HepG2 (cell line): Measurements from ENCODE around the gene CCDC121. TPM values are rescaled to one million over a fixed set of nuclear protein-coding genes. Genes with fewer than 3 reads are reported as not detected.

Experiments
- CBX2 ChIP-seq, 2 experiments: fragments of 200-600 bp in 1 of 2; sonication (generic); formaldehyde crosslinking in 1 of 2; IDR thresholded peaks; 2 replicates each; pipeline versions ENCODE4 v1.7.0 to v1.8.1; 2018 to 2022; ENCODE audit warnings: low read depth in 2 of 2, low read length in 1 of 2, mild to moderate bottlenecking in 1 of 2, missing genetic modification reagents in 1 of 2
- ETV5 ChIP-seq: IDR thresholded peaks from 2 replicates; pipeline ENCODE4 v1.6.1; 2018; ENCODE audit warnings: missing biosample characterization, missing genetic modification reagents, inconsistent platforms, borderline replicate concordance
- HCFC1 ChIP-seq: fragments of 150-350 bp; IDR thresholded peaks from 2 replicates; pipeline ENCODE4 v1.6.1; 2014; ENCODE audit warnings: low read depth, low read length
- HNF4A ChIP-seq: sonication (generic); formaldehyde crosslinking; IDR thresholded peaks from 2 replicates; pipeline ENCODE4 v1.4.0; 2020; ENCODE audit warnings: missing genetic modification reagents
- HOXA5 ChIP-seq: sonication (generic); formaldehyde crosslinking; IDR thresholded peaks from 2 replicates; pipeline ENCODE4 v1.4.0; 2020; ENCODE audit warnings: missing genetic modification reagents
- NKX3-1 ChIP-seq: sonication (generic); formaldehyde crosslinking; IDR thresholded peaks from 2 replicates; pipeline ENCODE4 v1.5.0; 2020; ENCODE audit warnings: missing genetic modification reagents
- SCMH1 ChIP-seq: sonication (generic); formaldehyde crosslinking; IDR thresholded peaks from 2 replicates; pipeline ENCODE4 v1.9.0; 2021; ENCODE audit warnings: missing genetic modification reagents, mild to moderate bottlenecking, borderline replicate concordance
- SNRNP70 ChIP-seq: fragments of 200-400 bp; formaldehyde crosslinking; IDR thresholded peaks from 2 replicates; pipeline ENCODE4 v1.6.1; 2017; ENCODE audit warnings: mild to moderate bottlenecking, low read depth, low read length, moderate library complexity
- TBL1XR1 ChIP-seq: fragments of 150-350 bp; IDR thresholded peaks from 2 replicates; pipeline ENCODE4 v1.6.1; 2014; ENCODE audit warnings: borderline replicate concordance, low read length; ENCODE audit not compliant: partially characterized antibody
- TCF7 ChIP-seq: sonication (generic); IDR thresholded peaks from 2 replicates; pipeline ENCODE4 v1.6.1; 2016; ENCODE audit warnings: antibody characterized with exemption, low read depth
- TEAD2 ChIP-seq: sonication (generic); formaldehyde crosslinking; IDR thresholded peaks from 2 replicates; pipeline ENCODE4 v1.9.0; 2021; ENCODE audit warnings: missing genetic modification reagents
- ZC3H13 ChIP-seq: sonication (generic); formaldehyde crosslinking; IDR thresholded peaks from 2 replicates; pipeline ENCODE4 v1.8.1; 2023; ENCODE audit warnings: mild to moderate bottlenecking, missing genetic modification reagents, moderate library complexity
- ZMYM2 ChIP-seq: sonication (generic); formaldehyde crosslinking; IDR thresholded peaks from 2 replicates; pipeline ENCODE4 v1.8.0; 2022; ENCODE audit warnings: mild to moderate bottlenecking, missing genetic modification reagents
- ZNF12 ChIP-seq: sonication (generic); formaldehyde crosslinking; IDR thresholded peaks from 2 replicates; pipeline ENCODE4 v1.5.0; 2020; ENCODE audit warnings: missing genetic modification reagents
- ZNF121 ChIP-seq: sonication (generic); formaldehyde crosslinking; IDR thresholded peaks from 2 replicates; pipeline ENCODE4 v1.5.0; 2020; ENCODE audit warnings: mild to moderate bottlenecking, missing genetic modification reagents
- ZNF234 ChIP-seq: sonication (generic); formaldehyde crosslinking; conservative IDR thresholded peaks from 2 replicates; pipeline ENCODE4 v1.5.1; 2020; ENCODE audit warnings: mild to moderate bottlenecking, missing genetic modification reagents
- ZNF264 ChIP-seq: sonication (generic); formaldehyde crosslinking; IDR thresholded peaks from 2 replicates; pipeline ENCODE4 v1.4.0; 2020; ENCODE audit warnings: missing genetic modification reagents
- ZNF441 ChIP-seq: sonication (generic); formaldehyde crosslinking; IDR thresholded peaks from 2 replicates; pipeline ENCODE4 v1.7.0; 2021; ENCODE audit warnings: missing genetic modification reagents, borderline replicate concordance
- ZNF772 ChIP-seq: sonication (generic); formaldehyde crosslinking; IDR thresholded peaks from 2 replicates; pipeline ENCODE4 v1.5.0; 2020; ENCODE audit warnings: mild to moderate bottlenecking, missing genetic modification reagents
- polyA plus RNA-seq, 8 experiments: library from polyadenylated mRNA; depleted of rRNA in 3 of 8; stranded (reverse) in 7 of 8; unstranded in 1 of 8; fragments of >200 nt; fragmentation: Illumina TruSeq in 4 of 8; extraction: Trizol in 4 of 8; gene quantifications; 2 replicates each; pipeline versions ENCODE4 v1.2.1 to v1.2.3, GENCODE V29; 2011 to 2016; ENCODE audit warnings: low read depth in 4 of 8, missing spikeins in 1 of 8, mixed read lengths in 1 of 8; ENCODE audit not compliant: insufficient read depth in 1 of 8
- total RNA-seq, 5 experiments: library from RNA; depleted of rRNA; stranded (reverse); fragments of >200 nt; fragmentation: Illumina TruSeq; extraction: Trizol; gene quantifications; 2 replicates each; pipeline ENCODE4 v1.2.3, GENCODE V29; 2016; ENCODE audit warnings: low read depth in 1 of 5
- TF ChIP-seq, protein P1 (sequence below): sonication (generic); formaldehyde crosslinking; IDR thresholded peaks from 2 replicates; pipeline ENCODE4 v1.9.0; 2021; ENCODE audit warnings: mild to moderate bottlenecking, missing genetic modification reagents
- TF ChIP-seq, protein P2 (sequence below): sonication (generic); formaldehyde crosslinking; IDR thresholded peaks from 2 replicates; pipeline ENCODE4 v1.8.0; 2023; ENCODE audit warnings: mild to moderate bottlenecking, missing genetic modification reagents
- TF ChIP-seq, protein P3 (sequence below): sonication (generic); formaldehyde crosslinking; IDR thresholded peaks from 2 replicates; pipeline ENCODE4 v1.5.0; 2020; ENCODE audit warnings: missing genetic modification reagents

The CCDC121 gene
- total and polyA plus RNA-seq, 2 of the 13 experiments (the other 11 are each of a cell fraction or from before 2014, with no cell fraction given), result 1.9 to 3.0 TPM

DNA sequence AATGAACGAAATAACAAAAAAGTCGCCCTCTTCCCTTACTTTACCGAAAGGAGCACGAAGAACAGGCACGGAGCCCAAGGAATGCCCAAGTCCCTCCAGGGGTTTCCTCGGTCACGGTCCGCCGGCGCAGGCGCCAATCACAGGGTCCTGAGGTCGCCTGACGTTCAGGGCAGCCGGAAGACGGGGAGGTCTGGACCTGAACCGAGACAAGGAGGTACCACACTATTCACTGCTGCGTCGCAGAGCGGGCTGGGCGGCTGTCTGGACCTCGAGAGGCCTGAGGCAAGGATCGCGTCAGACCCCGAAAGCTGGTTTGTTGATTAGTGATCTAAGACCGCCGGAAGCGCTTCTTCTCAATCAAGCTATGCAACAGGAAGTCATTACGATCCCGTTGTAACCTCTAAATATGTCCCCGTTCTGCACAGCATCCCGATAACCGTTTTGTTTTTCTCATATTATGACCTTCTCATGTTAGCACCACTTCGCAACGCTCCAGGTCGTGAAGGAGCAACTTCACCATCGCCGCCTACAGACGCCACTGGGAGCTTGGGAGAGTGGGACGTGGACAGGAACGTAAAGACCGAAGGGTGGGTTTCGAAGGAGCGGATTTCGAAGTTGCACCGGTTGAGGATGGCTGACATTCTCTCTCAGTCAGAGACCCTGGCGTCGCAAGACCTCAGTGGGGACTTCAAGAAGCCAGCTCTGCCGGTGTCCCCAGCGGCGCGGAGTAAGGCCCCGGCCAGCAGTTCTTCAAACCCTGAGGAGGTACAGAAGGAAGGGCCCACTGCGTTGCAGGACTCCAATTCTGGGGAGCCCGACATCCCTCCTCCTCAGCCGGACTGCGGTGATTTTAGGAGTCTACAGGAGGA lies 34.7 kb upstream of the CCDC121 start, which contains the start of the genes SLC4A1AP and SUPT7L (continued):
- TF ChIP-seq, protein P1, sequence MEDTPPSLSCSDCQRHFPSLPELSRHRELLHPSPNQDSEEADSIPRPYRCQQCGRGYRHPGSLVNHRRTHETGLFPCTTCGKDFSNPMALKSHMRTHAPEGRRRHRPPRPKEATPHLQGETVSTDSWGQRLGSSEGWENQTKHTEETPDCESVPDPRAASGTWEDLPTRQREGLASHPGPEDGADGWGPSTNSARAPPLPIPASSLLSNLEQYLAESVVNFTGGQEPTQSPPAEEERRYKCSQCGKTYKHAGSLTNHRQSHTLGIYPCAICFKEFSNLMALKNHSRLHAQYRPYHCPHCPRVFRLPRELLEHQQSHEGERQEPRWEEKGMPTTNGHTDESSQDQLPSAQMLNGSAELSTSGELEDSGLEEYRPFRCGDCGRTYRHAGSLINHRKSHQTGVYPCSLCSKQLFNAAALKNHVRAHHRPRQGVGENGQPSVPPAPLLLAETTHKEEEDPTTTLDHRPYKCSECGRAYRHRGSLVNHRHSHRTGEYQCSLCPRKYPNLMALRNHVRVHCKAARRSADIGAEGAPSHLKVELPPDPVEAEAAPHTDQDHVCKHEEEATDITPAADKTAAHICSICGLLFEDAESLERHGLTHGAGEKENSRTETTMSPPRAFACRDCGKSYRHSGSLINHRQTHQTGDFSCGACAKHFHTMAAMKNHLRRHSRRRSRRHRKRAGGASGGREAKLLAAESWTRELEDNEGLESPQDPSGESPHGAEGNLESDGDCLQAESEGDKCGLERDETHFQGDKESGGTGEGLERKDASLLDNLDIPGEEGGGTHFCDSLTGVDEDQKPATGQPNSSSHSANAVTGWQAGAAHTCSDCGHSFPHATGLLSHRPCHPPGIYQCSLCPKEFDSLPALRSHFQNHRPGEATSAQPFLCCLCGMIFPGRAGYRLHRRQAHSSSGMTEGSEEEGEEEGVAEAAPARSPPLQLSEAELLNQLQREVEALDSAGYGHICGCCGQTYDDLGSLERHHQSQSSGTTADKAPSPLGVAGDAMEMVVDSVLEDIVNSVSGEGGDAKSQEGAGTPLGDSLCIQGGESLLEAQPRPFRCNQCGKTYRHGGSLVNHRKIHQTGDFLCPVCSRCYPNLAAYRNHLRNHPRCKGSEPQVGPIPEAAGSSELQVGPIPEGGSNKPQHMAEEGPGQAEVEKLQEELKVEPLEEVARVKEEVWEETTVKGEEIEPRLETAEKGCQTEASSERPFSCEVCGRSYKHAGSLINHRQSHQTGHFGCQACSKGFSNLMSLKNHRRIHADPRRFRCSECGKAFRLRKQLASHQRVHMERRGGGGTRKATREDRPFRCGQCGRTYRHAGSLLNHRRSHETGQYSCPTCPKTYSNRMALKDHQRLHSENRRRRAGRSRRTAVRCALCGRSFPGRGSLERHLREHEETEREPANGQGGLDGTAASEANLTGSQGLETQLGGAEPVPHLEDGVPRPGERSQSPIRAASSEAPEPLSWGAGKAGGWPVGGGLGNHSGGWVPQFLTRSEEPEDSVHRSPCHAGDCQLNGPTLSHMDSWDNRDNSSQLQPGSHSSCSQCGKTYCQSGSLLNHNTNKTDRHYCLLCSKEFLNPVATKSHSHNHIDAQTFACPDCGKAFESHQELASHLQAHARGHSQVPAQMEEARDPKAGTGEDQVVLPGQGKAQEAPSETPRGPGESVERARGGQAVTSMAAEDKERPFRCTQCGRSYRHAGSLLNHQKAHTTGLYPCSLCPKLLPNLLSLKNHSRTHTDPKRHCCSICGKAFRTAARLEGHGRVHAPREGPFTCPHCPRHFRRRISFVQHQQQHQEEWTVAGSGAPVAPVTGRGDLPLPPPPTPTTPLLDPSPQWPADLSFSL (CRISPR knock-in tag), result no peak
- TF ChIP-seq ZNF121 (CRISPR knock-in tag), result peak; percentile 54; the same call in 1 of the 2 replicates
- peak; percentile 91 for TF ChIP-seq ZNF772
- TF ChIP-seq ZC3H13 (CRISPR knock-in tag), result 0 out of 2 replicates have a peak, but pooled peaks have one; percentile 81
- TF ChIP-seq ETV5 (CRISPR knock-in tag), result peak; percentile 70; the same call in 1 of the 2 replicates
- TF ChIP-seq TEAD2 (CRISPR knock-in tag), result peak; percentile 50; the same call in 1 of the 2 replicates
- no peak for TF ChIP-seq SCMH1 (CRISPR knock-in tag)
- peak; percentile 63 for TF ChIP-seq TBL1XR1
- TF ChIP-seq HCFC1, result peak; percentile 72
- peak; percentile 94 for TF ChIP-seq ZNF264
- no peak; the same call in 1 of the 2 replicates for TF ChIP-seq ZNF441 (CRISPR knock-in tag)
- peak; percentile 91; the same call in 1 of the 2 replicates for TF ChIP-seq ZNF234 (CRISPR knock-in tag)
- no peak for TF ChIP-seq TCF7
- TF ChIP-seq, protein P2, sequence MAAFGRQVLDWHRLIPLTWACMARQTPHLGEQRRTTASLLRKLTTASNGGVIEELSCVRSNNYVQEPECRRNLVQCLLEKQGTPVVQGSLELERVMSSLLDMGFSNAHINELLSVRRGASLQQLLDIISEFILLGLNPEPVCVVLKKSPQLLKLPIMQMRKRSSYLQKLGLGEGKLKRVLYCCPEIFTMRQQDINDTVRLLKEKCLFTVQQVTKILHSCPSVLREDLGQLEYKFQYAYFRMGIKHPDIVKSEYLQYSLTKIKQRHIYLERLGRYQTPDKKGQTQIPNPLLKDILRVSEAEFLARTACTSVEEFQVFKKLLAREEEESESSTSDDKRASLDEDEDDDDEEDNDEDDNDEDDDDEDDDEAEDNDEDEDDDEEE (CRISPR knock-in tag), result 0 out of 2 replicates have a peak, but pooled peaks have one; percentile 53
- TF ChIP-seq NKX3-1 (CRISPR knock-in tag), result peak; percentile 98
- TF ChIP-seq HOXA5 (CRISPR knock-in tag), result peak; percentile 95
- peak; percentile 73; the same call in 1 of the 2 replicates for TF ChIP-seq ZNF12 (CRISPR knock-in tag)
- no peak; the same call in 1 of the 2 replicates for TF ChIP-seq CBX2 (IDR thresholded peaks at IDR 0.05; ENCODE audit: low read depth, low read length)
- peak; percentile 98 for TF ChIP-seq CBX2 (CRISPR knock-in tag; IDR thresholded peaks at IDR 0.05; ENCODE audit: low read depth)
- TF ChIP-seq ZMYM2 (CRISPR knock-in tag), result peak; percentile 66; the same call in 1 of the 2 replicates
- TF ChIP-seq, protein P3, sequence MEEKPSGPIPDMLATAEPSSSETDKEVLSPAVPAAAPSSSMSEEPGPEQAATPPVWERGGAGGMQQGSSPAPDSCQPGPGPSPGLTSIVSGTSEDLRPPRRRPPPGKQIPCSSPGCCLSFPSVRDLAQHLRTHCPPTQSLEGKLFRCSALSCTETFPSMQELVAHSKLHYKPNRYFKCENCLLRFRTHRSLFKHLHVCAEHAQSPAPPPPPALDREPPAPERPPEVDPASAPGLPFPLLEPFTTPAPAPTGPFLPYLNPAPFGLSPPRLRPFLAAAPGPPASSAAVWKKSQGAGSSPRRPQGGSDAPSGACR (CRISPR knock-in tag), result peak; percentile 75; the same call in 1 of the 2 replicates
- TF ChIP-seq HNF4A, result peak; percentile 55; the same call in 1 of the 2 replicates
- TF ChIP-seq SNRNP70, result no peak
